ENCODE measurements around the gene APOH. TPM values are rescaled to one million over a fixed set of nuclear protein-coding genes. Genes with fewer than 3 reads are reported as not detected.

The APOH gene
- total RNA-seq, 1 donor from 2014 or later: not detected

DNA sequence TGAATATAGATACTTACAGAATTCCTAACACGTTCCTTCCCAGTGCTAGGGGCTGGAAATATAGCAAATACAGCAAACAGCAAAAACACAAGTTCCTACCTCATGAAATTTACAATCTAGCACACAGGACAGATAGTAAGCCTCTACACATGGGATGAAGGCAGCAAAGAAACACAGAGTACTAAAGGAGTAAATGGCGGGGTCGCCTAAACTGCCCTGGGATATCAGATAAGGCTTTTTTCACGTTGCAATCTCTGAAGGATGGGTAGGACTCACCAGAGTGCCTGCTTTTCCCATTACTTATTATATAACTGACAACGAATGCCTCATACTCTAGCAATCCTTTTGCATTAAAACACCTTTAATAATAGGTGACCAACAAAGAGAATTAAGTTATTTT lies 57.1 kb downstream of the APOH start:
- no peak overlapping the region for H3K4me3 Mint-ChIP-seq (ENCODE audit: unreplicated experiment)
- no peaks in the 10 kb centered on the region for H3K27me3 Mint-ChIP-seq (ENCODE audit: low read depth)
- H3K9me3 Mint-ChIP-seq (ENCODE audit: low read depth): no peaks in the 10 kb centered on the region
- H3K36me3 Mint-ChIP-seq (ENCODE audit: low read depth): peaks cover 3% of the 10 kb centered on the region
- H3K4me1 Mint-ChIP-seq (ENCODE audit: low read depth): no peaks in the 10 kb centered on the region
- no peak for DNase-seq (ENCODE audit: low spot score)
- TF ChIP-seq, protein P1, sequence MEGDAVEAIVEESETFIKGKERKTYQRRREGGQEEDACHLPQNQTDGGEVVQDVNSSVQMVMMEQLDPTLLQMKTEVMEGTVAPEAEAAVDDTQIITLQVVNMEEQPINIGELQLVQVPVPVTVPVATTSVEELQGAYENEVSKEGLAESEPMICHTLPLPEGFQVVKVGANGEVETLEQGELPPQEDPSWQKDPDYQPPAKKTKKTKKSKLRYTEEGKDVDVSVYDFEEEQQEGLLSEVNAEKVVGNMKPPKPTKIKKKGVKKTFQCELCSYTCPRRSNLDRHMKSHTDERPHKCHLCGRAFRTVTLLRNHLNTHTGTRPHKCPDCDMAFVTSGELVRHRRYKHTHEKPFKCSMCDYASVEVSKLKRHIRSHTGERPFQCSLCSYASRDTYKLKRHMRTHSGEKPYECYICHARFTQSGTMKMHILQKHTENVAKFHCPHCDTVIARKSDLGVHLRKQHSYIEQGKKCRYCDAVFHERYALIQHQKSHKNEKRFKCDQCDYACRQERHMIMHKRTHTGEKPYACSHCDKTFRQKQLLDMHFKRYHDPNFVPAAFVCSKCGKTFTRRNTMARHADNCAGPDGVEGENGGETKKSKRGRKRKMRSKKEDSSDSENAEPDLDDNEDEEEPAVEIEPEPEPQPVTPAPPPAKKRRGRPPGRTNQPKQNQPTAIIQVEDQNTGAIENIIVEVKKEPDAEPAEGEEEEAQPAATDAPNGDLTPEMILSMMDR (IDR thresholded peaks at IDR 0.05): no peak
- no peak overlapping the region for H3K27ac Mint-ChIP-seq (ENCODE audit: unreplicated experiment)

DNA sequence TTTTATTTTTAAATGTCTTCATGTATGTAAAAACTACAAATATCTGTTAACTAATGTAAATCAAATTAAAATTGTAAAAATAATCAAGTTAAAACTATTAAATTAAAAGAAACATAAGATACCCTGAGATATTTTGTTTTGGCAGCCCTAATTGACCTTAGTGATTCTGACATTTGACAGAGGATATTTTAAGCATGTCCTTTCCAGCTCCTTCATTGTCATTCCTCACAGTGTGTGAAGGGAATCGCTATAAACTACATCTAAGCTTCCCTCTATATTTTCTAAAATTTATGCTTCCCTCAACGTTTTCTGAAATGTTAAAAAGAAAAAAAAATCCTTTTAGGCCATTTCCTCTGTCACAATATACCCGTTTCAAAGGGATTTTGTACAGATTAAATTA lies 57.5 kb downstream of the APOH start:
- no peak overlapping the region for H3K4me3 Mint-ChIP-seq (ENCODE audit: unreplicated experiment)
- no peak for DNase-seq (ENCODE audit: low spot score)
- H3K4me1 Mint-ChIP-seq (ENCODE audit: low read depth): no peaks in the 10 kb centered on the region
- no peaks in the 10 kb centered on the region for H3K9me3 Mint-ChIP-seq (ENCODE audit: low read depth)
- TF ChIP-seq, protein P1 (IDR thresholded peaks at IDR 0.05): no peak
- H3K27ac Mint-ChIP-seq (ENCODE audit: unreplicated experiment): no peak overlapping the region
- no peaks in the 10 kb centered on the region for H3K27me3 Mint-ChIP-seq (ENCODE audit: low read depth)
- peaks cover 3% of the 10 kb centered on the region for H3K36me3 Mint-ChIP-seq (ENCODE audit: low read depth)

DNA sequence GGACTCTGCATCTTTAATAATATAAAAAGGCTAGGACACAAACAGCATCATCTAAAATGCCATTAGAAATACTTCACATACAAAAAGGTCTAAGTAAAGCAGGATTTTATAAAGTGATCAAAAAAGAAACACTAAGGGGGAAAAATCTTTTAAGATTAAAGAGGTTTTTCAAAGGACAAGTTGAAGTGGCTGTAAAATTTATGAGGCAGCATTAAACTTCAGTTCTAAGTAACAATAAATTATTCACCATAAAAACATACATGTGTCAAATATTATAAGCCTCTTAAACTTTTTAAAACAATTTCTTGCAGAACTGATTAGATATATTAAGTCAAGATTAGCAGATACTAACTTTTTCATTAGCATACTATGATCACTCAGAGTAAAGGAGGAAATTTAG lies 58.0 kb downstream of the APOH start:
- Mint-ChIP-seq H3K27ac (ENCODE audit: unreplicated experiment) (no peak overlapping the region), H3K27me3 (ENCODE audit: low read depth) (no peaks in the 10 kb centered on the region), H3K9me3 (ENCODE audit: low read depth) (no peaks in the 10 kb centered on the region)

DNA sequence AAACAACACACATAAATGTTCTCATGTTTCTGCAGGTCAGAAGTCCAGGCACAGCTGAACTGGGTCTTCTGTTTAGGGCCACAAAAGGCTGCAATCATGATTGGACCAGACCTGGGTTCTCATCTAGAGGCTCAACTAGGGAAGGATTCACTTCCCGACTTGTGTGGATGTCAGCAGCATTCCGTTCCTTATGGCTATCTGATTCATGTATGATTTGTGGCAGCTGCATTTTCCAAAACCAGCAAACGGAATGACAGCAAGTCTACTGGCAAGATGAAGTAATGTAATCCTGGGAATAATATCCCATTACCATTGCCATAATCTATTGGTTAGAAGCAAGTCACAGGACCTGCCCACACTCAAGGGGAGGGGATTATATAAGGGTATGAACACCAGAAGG lies 59.4 kb downstream of the APOH start:
- peaks cover 3% of the 10 kb centered on the region for H3K4me1 Mint-ChIP-seq (ENCODE audit: low read depth)
- H3K9me3 Mint-ChIP-seq (ENCODE audit: low read depth): no peaks in the 10 kb centered on the region
- H3K27ac Mint-ChIP-seq (ENCODE audit: unreplicated experiment): no peak overlapping the region
- H3K4me3 Mint-ChIP-seq (ENCODE audit: unreplicated experiment): no peak overlapping the region
- TF ChIP-seq, protein P1 (IDR thresholded peaks at IDR 0.05): no peak
- no peaks in the 10 kb centered on the region for H3K27me3 Mint-ChIP-seq (ENCODE audit: low read depth)
- no peak for DNase-seq (ENCODE audit: low spot score)
- H3K36me3 Mint-ChIP-seq (ENCODE audit: low read depth): peaks cover 3% of the 10 kb centered on the region

More for the DNA sequence above, 58.0 kb downstream of the APOH start:
- Mint-ChIP-seq H3K4me3 (ENCODE audit: unreplicated experiment) (no peak overlapping the region), H3K36me3 (ENCODE audit: low read depth) (peaks cover 3% of the 10 kb centered on the region), H3K4me1 (ENCODE audit: low read depth) (no peaks in the 10 kb centered on the region)
- DNase-seq (ENCODE audit: low spot score): no peak
- TF ChIP-seq, protein P1 (IDR thresholded peaks at IDR 0.05): no peak

DNA sequence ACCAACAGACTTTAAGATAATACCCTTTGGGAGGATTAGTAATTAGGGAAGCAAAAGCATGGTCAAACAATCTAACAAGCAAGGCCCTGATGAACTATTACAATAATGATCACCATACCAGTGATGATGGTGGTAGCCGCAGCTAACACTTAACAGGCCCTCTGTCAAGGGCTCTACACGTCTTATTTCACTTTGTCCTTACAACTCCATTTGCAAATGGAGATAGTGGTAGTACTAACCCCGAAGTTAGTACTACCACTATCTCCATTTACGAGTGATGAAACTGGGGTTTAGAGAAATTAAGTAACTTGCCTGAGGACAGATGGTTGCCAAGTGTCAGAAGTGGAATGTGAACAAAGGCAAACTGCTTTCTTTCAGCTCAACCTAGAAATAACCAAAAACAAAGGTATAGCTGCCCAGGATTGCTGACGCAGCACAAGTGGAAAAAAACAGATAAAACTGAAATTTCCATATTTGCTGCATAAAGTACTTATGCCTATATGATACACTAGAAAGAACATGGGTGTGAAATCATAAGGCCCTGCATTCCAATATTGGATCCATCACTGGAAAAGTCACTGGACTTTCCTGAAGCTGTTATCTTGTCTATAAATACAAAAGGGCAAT lies 61.9 kb downstream of the APOH start:
- no peak overlapping the region for H3K4me3 Mint-ChIP-seq (ENCODE audit: unreplicated experiment)
- TF ChIP-seq, protein P1 (IDR thresholded peaks at IDR 0.05): no peak

More for the DNA sequence above, 61.9 kb downstream of the APOH start:
- Mint-ChIP-seq H3K9me3 (ENCODE audit: low read depth) (no peaks in the 10 kb centered on the region), H3K36me3 (ENCODE audit: low read depth) (peaks cover 1% of the 10 kb centered on the region), H3K27me3 (ENCODE audit: low read depth) (no peaks in the 10 kb centered on the region), H3K27ac (ENCODE audit: unreplicated experiment) (no peak overlapping the region), H3K4me1 (ENCODE audit: low read depth) (peaks cover 3% of the 10 kb centered on the region)
- DNase-seq (ENCODE audit: low spot score): no peak

Measured in chondrocyte (in vitro differentiated cells).